ENCODE results near the gene NECAB3.

- no peak for TF ChIP-seq CTCF (conservative IDR thresholded peaks at IDR 0.05; ENCODE audit: low read length)
- no peak for TF ChIP-seq EZH2phosphoT487 (IDR thresholded peaks at IDR 0.05; ENCODE audit: borderline replicate concordance, low read depth, low read length)
Observed at GRCh38 chr20:33648396-33649004, 25.7 kb downstream of the NECAB3 start.
